Measurements from ENCODE around the gene LYST. TPM values are rescaled to one million over a fixed set of nuclear protein-coding genes. Genes with fewer than 3 reads are reported as not detected.

LYST gene
- total and polyA plus RNA-seq, 2 donors (not counting 1 experiment from before 2014, with no cell fraction given), result 7.5 to 50.2 TPM

DNA sequence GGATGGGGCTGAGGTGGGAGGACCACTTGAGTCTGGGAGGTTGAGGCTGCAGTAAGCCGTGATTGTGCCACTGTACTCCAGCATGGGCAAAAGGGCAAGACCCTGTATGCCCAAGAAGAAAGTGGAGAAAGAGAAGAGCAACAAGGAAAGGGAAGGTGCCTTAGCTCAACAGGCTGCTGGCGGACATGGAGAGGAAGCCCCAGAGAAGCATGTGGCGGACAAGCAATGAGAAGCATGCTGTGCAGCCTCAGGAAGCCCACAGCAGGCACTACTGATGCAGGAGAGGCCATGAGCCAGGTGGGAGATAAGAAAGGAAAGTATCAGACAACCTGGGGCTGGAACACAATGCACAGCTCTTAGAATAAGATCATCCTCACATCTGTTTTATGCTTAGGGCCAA, 184.5 kb downstream of the LYST start:
- H3K27me3 ChIP-seq (ENCODE audit: control insufficient read depth, insufficient read depth, low read length), result no peaks in the 10 kb centered on the region
- no peak overlapping the region for H2AFZ ChIP-seq (ENCODE audit: low read length)
- H3K4me2 ChIP-seq (ENCODE audit: extremely low read depth, insufficient read depth, low read length), result no peak overlapping the region
- no peak for DNase-seq (ENCODE audit: low read depth in 2 of 2)
- no peaks in the 10 kb centered on the region for H3K36me3 ChIP-seq (ENCODE audit: control insufficient read depth, insufficient read depth, low read length)
- H3K9me3 ChIP-seq (ENCODE audit: control insufficient read depth, insufficient read depth, low read depth, low read length), result no peaks in the 10 kb centered on the region
- no peak overlapping the region for H3K27ac ChIP-seq (ENCODE audit: insufficient read depth, low read length)
- TF ChIP-seq CTCF (conservative IDR thresholded peaks at IDR 0.05 in 1 of 2, IDR thresholded peaks at IDR 0.05 in 1 of 2; ENCODE audit: low read depth in 1 of 2, low read length in 2 of 2), result no peak
- TF ChIP-seq EZH2 (IDR thresholded peaks at IDR 0.05; ENCODE audit: low read length, missing control alignments), result no peak
- H3K9ac ChIP-seq (ENCODE audit: insufficient read depth, low read length), result no peak overlapping the region
- no peak overlapping the region for H3K4me3 ChIP-seq (replicated peaks in 1 of 4; ENCODE audit: control extremely low read depth in 1 of 4, insufficient read depth in 1 of 4, low read depth in 3 of 4, low read length in 4 of 4)
- no peaks in the 10 kb centered on the region for H3K79me2 ChIP-seq (ENCODE audit: control insufficient read depth, insufficient read depth, low read length)
- H4K20me1 ChIP-seq (ENCODE audit: control insufficient read depth, extremely low read depth, insufficient read depth, low read length), result no peaks in the 10 kb centered on the region
- H3K4me1 ChIP-seq (ENCODE audit: control insufficient read depth, extremely low read depth, insufficient read depth, low read length), result no peaks in the 10 kb centered on the region

DNA sequence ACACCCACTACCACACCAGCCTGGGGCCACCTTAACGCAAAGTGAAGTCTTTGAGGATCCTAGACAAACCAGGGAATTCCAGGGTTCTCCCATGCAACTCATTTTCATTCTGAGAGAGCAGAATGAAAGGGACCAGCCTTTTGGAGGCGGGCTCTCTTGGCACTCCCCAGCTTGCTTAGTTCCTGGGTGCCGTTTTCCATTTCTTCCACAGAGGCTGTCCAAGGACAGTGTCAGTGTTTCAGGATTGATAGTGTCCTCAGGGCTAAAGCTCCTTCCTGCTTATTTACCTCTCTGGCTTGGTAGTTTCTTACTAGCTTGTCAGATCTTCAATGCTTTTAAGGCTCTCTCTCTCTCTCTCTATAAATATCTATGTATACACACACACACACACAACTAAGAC, 187.1 kb downstream of the LYST start:
- no peaks in the 10 kb centered on the region for H4K20me1 ChIP-seq (ENCODE audit: control insufficient read depth, extremely low read depth, insufficient read depth, low read length)
- DNase-seq (ENCODE audit: low read depth in 2 of 2), result no peak
- no peaks in the 10 kb centered on the region for H3K36me3 ChIP-seq (ENCODE audit: control insufficient read depth, insufficient read depth, low read length)
- no peak overlapping the region for H3K4me3 ChIP-seq (replicated peaks in 1 of 4; ENCODE audit: control extremely low read depth in 1 of 4, insufficient read depth in 1 of 4, low read depth in 3 of 4, low read length in 4 of 4)
- H3K27ac ChIP-seq (ENCODE audit: insufficient read depth, low read length), result no peak overlapping the region
- no peak overlapping the region for H2AFZ ChIP-seq (ENCODE audit: low read length)
- H3K9ac ChIP-seq (ENCODE audit: insufficient read depth, low read length), result no peak overlapping the region
- no peaks in the 10 kb centered on the region for H3K27me3 ChIP-seq (ENCODE audit: control insufficient read depth, insufficient read depth, low read length)
- H3K9me3 ChIP-seq (ENCODE audit: control insufficient read depth, insufficient read depth, low read depth, low read length), result no peaks in the 10 kb centered on the region
- TF ChIP-seq EZH2 (IDR thresholded peaks at IDR 0.05; ENCODE audit: low read length, missing control alignments), result no peak
- TF ChIP-seq CTCF (conservative IDR thresholded peaks at IDR 0.05 in 1 of 2, IDR thresholded peaks at IDR 0.05 in 1 of 2; ENCODE audit: low read depth in 1 of 2, low read length in 2 of 2), result no peak
- no peak overlapping the region for H3K4me2 ChIP-seq (ENCODE audit: extremely low read depth, insufficient read depth, low read length)
- no peaks in the 10 kb centered on the region for H3K79me2 ChIP-seq (ENCODE audit: control insufficient read depth, insufficient read depth, low read length)
- H3K4me1 ChIP-seq (ENCODE audit: control insufficient read depth, extremely low read depth, insufficient read depth, low read length), result no peaks in the 10 kb centered on the region

GRCh38 chr1:235679005-235679404, 187.7 kb downstream of the LYST start:
- H3K27ac ChIP-seq (ENCODE audit: insufficient read depth, low read length), result no peak overlapping the region
- DNase-seq (ENCODE audit: low read depth in 2 of 2), result no peak
- H4K20me1 ChIP-seq (ENCODE audit: control insufficient read depth, extremely low read depth, insufficient read depth, low read length), result no peaks in the 10 kb centered on the region
- no peak for TF ChIP-seq EZH2 (IDR thresholded peaks at IDR 0.05; ENCODE audit: low read length, missing control alignments)
- no peak for TF ChIP-seq CTCF (conservative IDR thresholded peaks at IDR 0.05 in 1 of 2, IDR thresholded peaks at IDR 0.05 in 1 of 2; ENCODE audit: low read depth in 1 of 2, low read length in 2 of 2)
- no peaks in the 10 kb centered on the region for H3K79me2 ChIP-seq (ENCODE audit: control insufficient read depth, insufficient read depth, low read length)
- no peak overlapping the region for H3K9ac ChIP-seq (ENCODE audit: insufficient read depth, low read length)
- H2AFZ ChIP-seq (ENCODE audit: low read length), result no peak overlapping the region
- no peaks in the 10 kb centered on the region for H3K27me3 ChIP-seq (ENCODE audit: control insufficient read depth, insufficient read depth, low read length)
- H3K4me1 ChIP-seq (ENCODE audit: control insufficient read depth, extremely low read depth, insufficient read depth, low read length), result no peaks in the 10 kb centered on the region
- H3K9me3 ChIP-seq (ENCODE audit: control insufficient read depth, insufficient read depth, low read depth, low read length), result no peaks in the 10 kb centered on the region
- H3K4me3 ChIP-seq (replicated peaks in 1 of 4; ENCODE audit: control extremely low read depth in 1 of 4, insufficient read depth in 1 of 4, low read depth in 3 of 4, low read length in 4 of 4), result no peak overlapping the region
- no peak overlapping the region for H3K4me2 ChIP-seq (ENCODE audit: extremely low read depth, insufficient read depth, low read length)
- no peaks in the 10 kb centered on the region for H3K36me3 ChIP-seq (ENCODE audit: control insufficient read depth, insufficient read depth, low read length)

All from fibroblast of lung (primary cell).